Stimulated activated naive CD8-positive, alpha-beta T cell treated with anti-CD3 and anti-CD28 coated beads, Interleukin-15, Interleukin-2, amounts not matched to agents 100 U/mL and 50 U/mL, for 24 hours (primary cell): ENCODE measurements around the gene DZIP1.
"Not testable (repeated sequence)": the region's sequence is repeated elsewhere in the genome, so short reads cannot be mapped to it uniquely, and the experiment has no call there.

Experiments used
- ATAC-seq: fragments of 150-1000 bp; cut with Tn5 transposase; one replicate; pipeline ENCODE4 v1.10.0; 2021
- DNase-seq: peaks from one replicate; pipeline ENCODE4 v3.0.0; 2021

The DZIP1 gene

DNA sequence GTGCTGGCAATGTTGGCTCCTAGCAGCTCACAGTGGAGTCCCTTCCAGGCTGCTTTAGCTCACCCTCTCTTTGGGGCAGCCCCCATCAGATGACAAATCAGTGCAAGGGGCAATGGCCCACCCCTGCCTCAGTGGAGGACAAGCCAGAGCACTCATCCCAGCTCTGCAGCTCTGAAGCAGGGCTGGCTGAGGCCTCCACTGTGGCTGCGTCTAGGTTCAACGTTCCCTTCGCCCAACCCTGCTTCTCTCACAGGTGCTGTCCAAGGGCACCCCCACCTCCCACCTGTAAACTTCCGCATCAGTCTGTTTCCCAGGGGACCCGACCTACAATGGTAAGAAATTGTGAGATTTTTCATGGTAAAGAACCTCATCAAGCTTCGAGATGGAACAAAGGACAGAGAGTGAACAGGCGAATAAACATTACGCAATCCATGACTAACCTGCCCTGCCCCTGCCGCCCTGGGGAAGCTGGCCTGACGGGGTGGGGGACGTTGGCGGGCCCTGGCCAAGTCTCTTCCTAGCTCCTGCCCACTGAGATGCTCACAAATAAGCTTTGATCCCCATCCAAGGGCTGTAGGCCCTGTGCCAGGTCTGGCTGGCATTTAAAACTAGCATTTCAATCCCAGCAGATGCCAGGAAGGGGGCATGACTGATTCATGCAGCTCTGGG, 40.5 kb downstream of the DZIP1 start:
- ATAC-seq (no peak), DNase-seq (no peak)

GRCh38 chr13:95601906-95602305, 42.6 kb downstream of the DZIP1 start:
- no peak for ATAC-seq

GRCh38 chr13:95601216-95601615, 43.3 kb downstream of the DZIP1 start:
- DNase-seq (no peak), ATAC-seq (no peak)

More at GRCh38 chr13:95601906-95602305, 42.6 kb downstream of the DZIP1 start:
- DNase-seq, result no peak

- DNase-seq, result no peak
- no peak for ATAC-seq
Measured at GRCh38 chr13:95596701-95597100, 47.8 kb downstream of the DZIP1 start.

GRCh38 chr13:95593462-95593861, 51.0 kb downstream of the DZIP1 start:
- ATAC-seq (no peak), DNase-seq (no peak)

DNA sequence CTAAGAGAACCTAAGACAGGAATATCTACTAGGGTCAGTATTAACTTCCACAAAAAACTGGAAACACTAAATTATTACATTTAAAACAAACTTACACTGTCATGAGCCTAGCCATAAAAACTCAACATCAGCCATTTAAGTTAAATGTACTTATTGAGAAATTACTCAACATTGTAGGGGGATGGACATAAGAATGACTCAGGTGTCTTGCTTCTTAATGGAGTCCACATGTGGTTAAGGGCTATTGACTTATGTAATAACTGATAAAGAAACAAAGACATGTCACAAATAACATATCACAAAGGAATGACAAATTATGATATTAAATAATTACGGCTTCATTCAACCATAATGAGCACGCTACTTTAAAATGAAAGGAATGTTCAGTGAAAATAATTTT, 55.8 kb downstream of the DZIP1 start:
- ATAC-seq (no peak), DNase-seq (no peak)

DNA sequence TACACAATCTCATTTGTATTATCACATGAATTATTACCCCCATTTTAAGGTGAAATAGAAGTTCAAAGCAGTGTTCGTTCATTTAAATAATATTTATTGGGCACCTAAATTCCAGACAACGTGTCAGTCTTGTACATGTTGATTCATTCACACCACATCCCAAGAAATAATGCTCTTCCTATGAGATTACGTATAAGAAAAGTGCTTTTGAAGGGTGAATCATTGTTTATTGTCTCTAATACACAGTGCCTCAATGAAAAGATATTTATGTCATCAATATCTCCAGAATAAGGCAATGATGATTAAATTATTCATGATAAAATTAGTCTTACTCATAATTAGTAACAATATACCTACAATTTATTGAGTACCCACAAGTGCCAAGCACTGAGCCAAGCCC, 56.4 kb downstream of the DZIP1 start:
- ATAC-seq (no peak), DNase-seq (no peak)

GRCh38 chr13:95585867-95586266, 58.6 kb downstream of the DZIP1 start:
- DNase-seq, result no peak
- no peak for ATAC-seq

DNA sequence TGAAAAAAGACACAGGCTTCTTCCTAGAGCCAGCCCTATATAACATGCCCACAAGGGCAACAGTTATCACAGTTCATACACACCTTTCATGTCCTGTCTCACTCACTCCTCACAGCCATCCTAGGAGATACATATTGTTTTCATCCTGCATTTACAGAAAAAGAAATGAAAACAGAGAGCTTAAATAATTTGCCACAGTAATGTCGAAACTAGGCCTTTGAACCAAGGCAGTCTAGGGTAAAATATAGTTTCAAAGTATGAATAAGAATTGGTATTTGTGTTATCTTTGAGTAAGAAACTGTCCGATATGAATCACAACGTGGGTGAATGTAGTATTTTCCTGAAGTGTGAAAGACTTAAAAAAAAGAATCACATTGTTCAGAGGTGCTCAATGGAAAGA, 65.2 kb downstream of the DZIP1 start:
- DNase-seq (no peak), ATAC-seq (peak; percentile 28)

DNA sequence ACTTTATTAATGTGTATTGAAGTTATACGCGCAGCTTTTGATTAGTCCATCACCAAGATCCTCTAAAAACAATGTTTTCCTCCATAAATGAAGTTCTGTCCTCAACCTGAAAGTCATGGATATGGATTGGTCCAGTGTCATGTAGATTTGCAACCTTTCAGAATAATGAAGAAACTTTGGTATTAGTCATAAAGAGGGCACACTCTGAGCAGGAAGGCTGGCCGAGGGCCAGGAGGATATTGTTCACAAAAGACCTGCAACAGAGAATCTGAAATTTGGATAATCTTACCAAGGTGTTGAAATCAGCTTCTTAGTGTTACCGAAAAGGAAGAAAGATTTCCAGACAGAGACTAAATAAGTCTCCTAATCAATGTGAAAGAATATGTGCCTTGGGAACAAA, 71.3 kb downstream of the DZIP1 start:
- DNase-seq (no peak), ATAC-seq (no peak)

DNA sequence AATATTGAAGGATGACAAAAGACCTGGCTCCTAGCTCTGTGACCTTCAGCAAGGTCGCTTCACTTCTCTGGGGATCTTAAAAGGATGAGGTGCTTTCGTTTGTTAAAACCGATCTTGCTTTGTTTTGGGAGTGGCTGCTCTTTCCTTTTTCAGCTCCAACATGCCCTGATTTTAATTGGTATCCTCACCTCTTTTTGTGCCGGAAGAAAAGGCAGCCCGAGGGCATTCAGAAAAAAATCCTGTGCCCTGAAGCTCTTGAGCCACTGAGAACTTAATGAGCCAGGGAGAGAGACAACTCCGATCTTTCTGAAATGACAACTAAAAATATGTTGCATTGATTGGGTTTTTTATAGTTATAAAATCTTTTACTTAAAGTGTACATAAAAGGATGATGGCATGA, 72.6 kb downstream of the DZIP1 start:
- DNase-seq (no peak), ATAC-seq (no peak)

- DNase-seq, result no peak
- no peak for ATAC-seq
Measured at GRCh38 chr13:95570016-95570415, 74.5 kb downstream of the DZIP1 start.

DNA sequence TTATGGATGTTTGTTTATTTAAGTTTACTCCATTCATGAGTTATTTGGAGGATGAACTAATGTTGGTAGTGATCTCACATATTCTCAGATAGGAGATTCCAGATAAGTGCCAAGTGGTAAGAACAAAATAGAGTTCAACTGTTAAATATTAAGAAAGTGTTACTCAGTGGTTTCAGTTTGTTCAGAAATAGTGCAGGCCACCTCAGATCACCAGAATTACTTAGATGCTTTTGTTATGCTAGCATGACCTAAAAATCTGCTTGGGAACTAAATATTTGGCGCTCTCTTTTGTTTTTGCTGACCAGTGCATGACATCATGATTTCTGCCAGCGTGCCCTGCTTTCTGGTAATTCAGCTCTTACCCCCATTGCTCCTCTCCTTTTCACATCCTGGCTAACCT, 76.4 kb downstream of the DZIP1 start:
- ATAC-seq (no peak), DNase-seq (no peak)

DNA sequence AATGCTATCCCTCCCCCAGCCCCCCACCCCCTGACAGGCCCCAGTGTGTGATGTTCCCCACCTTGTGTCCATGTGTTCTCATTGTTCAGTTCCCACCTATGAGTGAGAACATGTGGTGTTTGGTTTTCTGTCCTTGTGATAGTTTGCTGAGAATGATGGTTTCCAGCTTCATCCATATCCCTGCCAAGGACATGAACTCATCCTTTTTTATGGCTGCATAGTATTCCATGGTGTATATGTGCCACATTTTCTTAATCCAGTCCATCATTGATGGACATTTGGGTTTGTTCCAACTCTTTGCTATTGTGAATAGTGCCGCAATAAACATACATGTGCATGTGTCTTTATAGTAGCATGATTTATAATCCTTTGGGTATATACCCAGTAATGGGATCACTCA, 78.7 kb downstream of the DZIP1 start:
- not testable (repeated sequence) for DNase-seq, ATAC-seq

GRCh38 chr13:95564733-95565291, 79.7 kb downstream of the DZIP1 start:
- ATAC-seq (no peak), DNase-seq (no peak)

DNA sequence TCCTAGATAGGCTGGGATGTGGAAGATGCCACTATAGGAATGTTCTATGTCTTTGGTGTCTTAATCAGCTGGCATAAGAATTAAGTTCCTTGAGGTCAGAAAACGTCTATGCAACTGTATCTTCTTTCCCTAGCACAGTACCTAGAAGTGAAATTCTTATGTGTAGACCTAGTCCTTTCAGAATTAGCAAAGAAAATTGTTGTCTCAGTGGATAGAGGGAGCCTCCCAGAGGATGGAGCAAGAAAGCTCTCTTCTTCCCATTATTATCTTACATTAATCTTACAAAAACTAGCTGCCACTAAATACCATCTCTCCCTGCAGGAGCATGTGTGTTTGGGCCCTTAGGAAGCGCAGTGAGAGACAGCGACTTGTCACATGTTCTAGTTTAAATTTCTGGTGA, 80.4 kb downstream of the DZIP1 start:
- DNase-seq (no peak), ATAC-seq (no peak)

DNA sequence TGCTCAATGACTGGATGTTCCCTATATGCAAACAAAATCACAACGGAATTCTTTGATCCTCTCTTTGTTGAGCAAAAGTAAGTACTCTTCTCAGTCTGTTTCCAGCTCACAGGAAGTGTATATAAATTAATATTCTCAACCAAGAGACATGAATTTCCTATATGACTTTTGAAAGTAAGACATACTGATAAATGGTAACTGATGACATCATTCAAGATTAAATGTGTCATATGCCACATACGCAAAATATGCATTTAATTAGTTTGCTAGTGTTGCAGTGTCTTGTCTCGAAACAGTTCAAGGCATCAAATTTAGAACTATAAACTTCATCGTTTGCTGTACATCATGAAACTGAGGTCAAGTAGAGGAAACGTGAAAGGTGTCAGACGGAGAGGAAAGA, 84.1 kb downstream of the DZIP1 start:
- ATAC-seq (no peak), DNase-seq (no peak)

DNA sequence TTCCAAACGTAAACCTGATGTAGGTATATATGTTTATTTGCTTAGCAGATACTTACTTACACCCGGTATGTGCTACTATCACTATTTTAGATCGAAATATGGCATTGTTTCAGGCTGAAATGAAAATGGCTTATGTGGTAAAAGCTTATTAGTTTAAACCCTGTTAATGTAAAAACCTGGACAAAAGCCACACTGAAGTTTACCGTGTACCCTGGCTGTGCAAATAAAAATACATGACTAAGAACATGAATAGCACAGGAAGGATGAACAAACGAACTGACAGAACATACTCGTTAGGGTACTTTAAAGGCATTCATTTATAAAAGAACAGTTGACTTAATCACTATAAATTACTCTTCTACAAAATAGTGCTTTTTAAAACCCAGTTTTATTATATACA, 85.4 kb downstream of the DZIP1 start:
- no peak for ATAC-seq
- DNase-seq, result no peak

DNA sequence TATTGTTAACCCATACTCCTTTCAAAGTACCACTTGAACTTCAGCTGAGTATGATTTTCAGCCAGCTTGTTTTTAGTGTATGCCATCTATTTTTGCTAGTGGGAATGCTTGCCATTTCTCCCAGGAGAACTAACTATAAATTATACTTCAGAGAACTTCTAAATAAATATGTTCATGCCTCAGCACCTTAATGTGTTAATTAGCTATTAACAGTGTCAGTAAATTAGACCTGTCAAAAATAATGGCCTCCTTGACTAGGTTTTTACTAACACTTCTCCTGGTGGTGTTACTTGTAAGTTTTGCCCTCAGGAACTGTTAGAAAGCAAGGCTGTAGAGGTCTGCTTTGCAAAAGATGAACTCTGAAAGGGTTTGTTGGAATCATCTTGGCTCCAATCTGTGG, 87.5 kb downstream of the DZIP1 start:
- DNase-seq (no peak), ATAC-seq (no peak)

- no peak for DNase-seq
- no peak for ATAC-seq
Measured at GRCh38 chr13:95553581-95554385, 90.7 kb downstream of the DZIP1 start.

GRCh38 chr13:95552539-95553441, 91.7 kb downstream of the DZIP1 start, which contains the start of gene CLDN10:
Gene CLDN10, plus strand, starts transcription at chr13:95552720. Its CDS starts 34 bp downstream, at chr13:95552754.
- ATAC-seq (peak; percentile 58), DNase-seq (peak; percentile 5)

DNA sequence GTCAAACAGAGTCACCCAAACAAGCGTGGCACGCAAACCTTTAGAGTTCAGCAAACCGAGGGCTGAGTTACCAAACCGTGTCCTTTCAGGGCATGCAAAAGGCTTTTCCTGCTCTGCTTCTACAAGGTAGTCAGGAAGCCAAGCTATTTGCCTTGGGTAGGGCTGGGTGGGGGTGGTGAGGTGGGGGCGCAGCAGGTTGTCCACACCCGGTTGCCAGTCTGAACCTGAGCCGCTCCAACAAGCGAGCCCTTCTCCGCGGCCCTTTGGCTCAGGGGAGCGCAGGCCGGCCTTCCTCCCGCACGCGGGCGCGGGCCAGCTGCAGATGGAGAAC, 92.3 kb downstream of the DZIP1 start:
- DNase-seq (no peak), ATAC-seq (no peak)
